ENCODE data around the gene GPANK1.

The GPANK1 gene

GRCh38 chr6:31620586-31621319, 44.0 kb downstream of the GPANK1 start, which contains the start of gene PRRC2A:
TSS of gene PRRC2A (plus strand) at chr6:31620715. CDS start at chr6:31622790, 2,075 bp downstream.
- peak within 1 kb of the TSS; percentile 96 for H3K27ac ChIP-seq (ENCODE audit: low read depth, low read length, poor library complexity, severe bottlenecking)
- H4K20me1 ChIP-seq (ENCODE audit: insufficient read depth, low read length), result no peaks in the 10 kb centered on the region
- peaks cover 49% of the 10 kb centered on the region for H3K36me3 ChIP-seq (ENCODE audit: insufficient read depth, low read length)
- peaks cover 29% of the 10 kb centered on the region for H3K79me2 ChIP-seq (ENCODE audit: insufficient read depth, low read length)
- H3K4me2 ChIP-seq (ENCODE audit: low read length), result peak within 1 kb of the TSS; percentile 90
- TF ChIP-seq, protein P1, sequence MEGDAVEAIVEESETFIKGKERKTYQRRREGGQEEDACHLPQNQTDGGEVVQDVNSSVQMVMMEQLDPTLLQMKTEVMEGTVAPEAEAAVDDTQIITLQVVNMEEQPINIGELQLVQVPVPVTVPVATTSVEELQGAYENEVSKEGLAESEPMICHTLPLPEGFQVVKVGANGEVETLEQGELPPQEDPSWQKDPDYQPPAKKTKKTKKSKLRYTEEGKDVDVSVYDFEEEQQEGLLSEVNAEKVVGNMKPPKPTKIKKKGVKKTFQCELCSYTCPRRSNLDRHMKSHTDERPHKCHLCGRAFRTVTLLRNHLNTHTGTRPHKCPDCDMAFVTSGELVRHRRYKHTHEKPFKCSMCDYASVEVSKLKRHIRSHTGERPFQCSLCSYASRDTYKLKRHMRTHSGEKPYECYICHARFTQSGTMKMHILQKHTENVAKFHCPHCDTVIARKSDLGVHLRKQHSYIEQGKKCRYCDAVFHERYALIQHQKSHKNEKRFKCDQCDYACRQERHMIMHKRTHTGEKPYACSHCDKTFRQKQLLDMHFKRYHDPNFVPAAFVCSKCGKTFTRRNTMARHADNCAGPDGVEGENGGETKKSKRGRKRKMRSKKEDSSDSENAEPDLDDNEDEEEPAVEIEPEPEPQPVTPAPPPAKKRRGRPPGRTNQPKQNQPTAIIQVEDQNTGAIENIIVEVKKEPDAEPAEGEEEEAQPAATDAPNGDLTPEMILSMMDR (IDR thresholded peaks at IDR 0.05; ENCODE audit: low read length), result no peak
- TF ChIP-seq EZH2 (IDR thresholded peaks at IDR 0.05; ENCODE audit: borderline replicate concordance, low read length), result no peak
- no peaks in the 10 kb centered on the region for H3K9me3 ChIP-seq (ENCODE audit: low read length)
- no peaks in the 10 kb centered on the region for H3K27me3 ChIP-seq (ENCODE audit: insufficient read depth, low read length)
- no peaks in the 10 kb centered on the region for H3F3A ChIP-seq (ENCODE audit: insufficient read depth, low read length)
- H3K4me3 ChIP-seq (ENCODE audit: low read depth, low read length, poor library complexity, severe bottlenecking), result peak within 1 kb of the TSS; percentile 98
- H2AFZ ChIP-seq (ENCODE audit: low read length), result no peak within 1 kb of the TSS
- peak within 1 kb of the TSS; percentile 100 for H3K9ac ChIP-seq (ENCODE audit: low read length)
- peaks cover 28% of the 10 kb centered on the region for H3K4me1 ChIP-seq (ENCODE audit: insufficient read depth, low read length, severe bottlenecking)
- no peaks in the 10 kb centered on the region for H3K9me2 ChIP-seq (ENCODE audit: low read depth, low read length)

DNA sequence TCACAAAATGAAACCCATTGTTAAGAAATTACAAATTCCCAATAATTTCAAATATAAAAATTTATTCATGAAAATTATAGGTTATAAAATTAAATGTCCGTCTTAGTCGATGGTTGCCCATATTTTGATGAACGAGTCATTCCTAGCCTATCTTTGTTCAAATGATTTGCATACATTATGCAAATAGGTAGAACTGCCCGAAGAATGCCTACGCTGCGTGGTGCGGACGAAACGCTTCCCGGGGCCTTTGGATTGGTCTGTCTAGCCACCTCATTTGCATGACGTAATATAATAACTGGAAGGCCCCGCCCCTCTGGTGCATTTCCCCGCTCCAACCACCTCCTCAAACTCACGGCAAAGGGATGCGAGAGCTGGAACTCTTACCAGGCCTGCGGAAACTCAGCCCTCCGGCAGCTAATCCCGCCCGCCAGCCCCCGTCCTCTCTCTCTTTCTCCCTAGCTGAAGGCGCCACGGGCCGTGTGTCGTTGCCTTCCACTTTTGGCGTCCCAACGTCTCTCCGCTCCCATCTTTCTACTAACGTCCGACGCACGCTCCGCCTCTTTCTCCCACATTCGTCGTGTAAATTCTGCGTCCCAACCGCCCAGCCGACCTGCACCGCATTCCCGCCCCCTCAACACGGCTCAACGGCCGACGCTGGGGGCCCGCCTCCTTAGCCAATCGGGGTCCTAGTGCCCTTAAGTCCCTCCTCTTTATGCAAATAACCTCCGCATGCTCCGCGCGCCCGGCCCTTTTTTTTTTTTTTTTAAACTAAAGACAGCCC, 44.8 kb downstream of the GPANK1 start:
- peak overlapping the region; percentile 69 for H3K9ac ChIP-seq (ENCODE audit: low read length)
- TF ChIP-seq, protein P1 (IDR thresholded peaks at IDR 0.05; ENCODE audit: low read length), result no peak
- TF ChIP-seq EZH2 (IDR thresholded peaks at IDR 0.05; ENCODE audit: borderline replicate concordance, low read length), result no peak
- no peaks in the 10 kb centered on the region for H3K9me2 ChIP-seq (ENCODE audit: low read depth, low read length)
- peak overlapping the region; percentile 79 for H3K4me2 ChIP-seq (ENCODE audit: low read length)
- peak overlapping the region; percentile 98 for H3K4me3 ChIP-seq (ENCODE audit: low read depth, low read length, poor library complexity, severe bottlenecking)
- peaks cover 36% of the 10 kb centered on the region for H3K4me1 ChIP-seq (ENCODE audit: insufficient read depth, low read length, severe bottlenecking)
- H3K79me2 ChIP-seq (ENCODE audit: insufficient read depth, low read length), result peaks cover 29% of the 10 kb centered on the region
- H3K36me3 ChIP-seq (ENCODE audit: insufficient read depth, low read length), result peaks cover 41% of the 10 kb centered on the region
- H3K27me3 ChIP-seq (ENCODE audit: insufficient read depth, low read length), result no peaks in the 10 kb centered on the region
- H3F3A ChIP-seq (ENCODE audit: insufficient read depth, low read length), result no peaks in the 10 kb centered on the region
- no peaks in the 10 kb centered on the region for H3K9me3 ChIP-seq (ENCODE audit: low read length)
- peak overlapping the region; percentile 96 for H3K27ac ChIP-seq (ENCODE audit: low read depth, low read length, poor library complexity, severe bottlenecking)
- no peak overlapping the region for H2AFZ ChIP-seq (ENCODE audit: low read length)
- H4K20me1 ChIP-seq (ENCODE audit: insufficient read depth, low read length), result no peaks in the 10 kb centered on the region

GRCh38 chr6:31617010-31617409, 47.8 kb downstream of the GPANK1 start:
- no peak for TF ChIP-seq EZH2 (IDR thresholded peaks at IDR 0.05; ENCODE audit: borderline replicate concordance, low read length)
- TF ChIP-seq, protein P1 (IDR thresholded peaks at IDR 0.05; ENCODE audit: low read length), result no peak
- H3K9ac ChIP-seq (ENCODE audit: low read length), result no peak overlapping the region
- H3K79me2 ChIP-seq (ENCODE audit: insufficient read depth, low read length), result peaks cover 12% of the 10 kb centered on the region
- H3K27me3 ChIP-seq (ENCODE audit: insufficient read depth, low read length), result no peaks in the 10 kb centered on the region
- H2AFZ ChIP-seq (ENCODE audit: low read length), result no peak overlapping the region
- H3K4me2 ChIP-seq (ENCODE audit: low read length), result no peak overlapping the region
- peaks cover 11% of the 10 kb centered on the region; the same call in 1 of the 2 replicates for H3K36me3 ChIP-seq (ENCODE audit: insufficient read depth, low read length)
- H3K9me3 ChIP-seq (ENCODE audit: low read length), result no peaks in the 10 kb centered on the region
- H3K9me2 ChIP-seq (ENCODE audit: low read depth, low read length), result no peaks in the 10 kb centered on the region
- peaks cover 38% of the 10 kb centered on the region for H3K4me1 ChIP-seq (ENCODE audit: insufficient read depth, low read length, severe bottlenecking)
- H4K20me1 ChIP-seq (ENCODE audit: insufficient read depth, low read length), result no peaks in the 10 kb centered on the region
- H3K4me3 ChIP-seq (ENCODE audit: low read depth, low read length, poor library complexity, severe bottlenecking), result no peak overlapping the region
- no peak overlapping the region for H3K27ac ChIP-seq (ENCODE audit: low read depth, low read length, poor library complexity, severe bottlenecking)
- H3F3A ChIP-seq (ENCODE audit: insufficient read depth, low read length), result no peaks in the 10 kb centered on the region
